ENCODE measurements around the gene BCL2.

The BCL2 gene

GRCh38 chr18:63253428-63254372 is 65.9 kb downstream of the BCL2 start:
- no peak overlapping the region for H3K4me3 ChIP-seq (ENCODE audit: low read depth, low read length)
- in situ Hi-C loops (cut with HindIII; ENCODE audit: low sequenced_read_pairs): no loop called here
- no peak for TF ChIP-seq CTCF (IDR thresholded peaks at IDR 0.05; ENCODE audit: low read depth, low read length, missing control alignments)
- peak; percentile 57 for DNase-seq (ENCODE audit: low read depth)

GRCh38 chr18:63253014-63253413 is 66.6 kb downstream of the BCL2 start:
- no peak for TF ChIP-seq CTCF (IDR thresholded peaks at IDR 0.05; ENCODE audit: low read depth, low read length, missing control alignments)
- in situ Hi-C loops (cut with HindIII; ENCODE audit: low sequenced_read_pairs): no loop called here
- H3K4me3 ChIP-seq (ENCODE audit: low read depth, low read length): no peak overlapping the region
- no peak for DNase-seq (ENCODE audit: low read depth)

- TF ChIP-seq CTCF (IDR thresholded peaks at IDR 0.05; ENCODE audit: low read depth, low read length, missing control alignments): no peak
- no peak overlapping the region for H3K4me3 ChIP-seq (ENCODE audit: low read depth, low read length)
- peak; percentile 8 for DNase-seq (ENCODE audit: low read depth)
- in situ Hi-C loops (cut with HindIII; ENCODE audit: low sequenced_read_pairs): no loop called here
Observed at GRCh38 chr18:63249771-63250170, 69.8 kb downstream of the BCL2 start.

- DNase-seq (ENCODE audit: low read depth): no peak
- in situ Hi-C loops (cut with HindIII; ENCODE audit: low sequenced_read_pairs): no loop called here
- H3K4me3 ChIP-seq (ENCODE audit: low read depth, low read length): no peak overlapping the region
- no peak for TF ChIP-seq CTCF (IDR thresholded peaks at IDR 0.05; ENCODE audit: low read depth, low read length, missing control alignments)
Observed at GRCh38 chr18:63247926-63248325, 71.6 kb downstream of the BCL2 start.

- in situ Hi-C loops (cut with HindIII; ENCODE audit: low sequenced_read_pairs): no loop called here
- TF ChIP-seq CTCF (IDR thresholded peaks at IDR 0.05; ENCODE audit: low read depth, low read length, missing control alignments): no peak
- no peak overlapping the region for H3K4me3 ChIP-seq (ENCODE audit: low read depth, low read length)
- DNase-seq (ENCODE audit: low read depth): no peak
Observed at GRCh38 chr18:63247506-63247905, 72.1 kb downstream of the BCL2 start.

- no peak for TF ChIP-seq CTCF (IDR thresholded peaks at IDR 0.05; ENCODE audit: low read depth, low read length, missing control alignments)
- in situ Hi-C loops (cut with HindIII; ENCODE audit: low sequenced_read_pairs): no loop called here
Observed at GRCh38 chr18:63245600-63245999, 74.0 kb downstream of the BCL2 start.

More at GRCh38 chr18:63245600-63245999, 74.0 kb downstream of the BCL2 start:
- H3K4me3 ChIP-seq (ENCODE audit: low read depth, low read length): no peak overlapping the region
- no peak for DNase-seq (ENCODE audit: low read depth)

All from astrocyte of the cerebellum (primary cell).